A549 (cell line): ENCODE results near the gene ATP8A2. TPM values are rescaled to one million over a fixed set of nuclear protein-coding genes. Genes with fewer than 3 reads are reported as not detected.

Source experiments
- ATAC-seq, 2 experiments: fragments of 200-7000 bp in 1 of 2; fragments of >200 bp in 1 of 2; cut with Nextera tagmentation in 1 of 2; cut with Tn5 transposase in 1 of 2; 3 replicates each; pipeline versions ENCODE4 v1.8.0 to v1.9.1; 2018 to 2020; ENCODE audit warnings: mild to moderate bottlenecking in 1 of 2, moderate library complexity in 1 of 2
- CTCF ChIA-PET: fragments of 300-600 bp; sonication (Branson Sonifier 250); formaldehyde crosslinking; extraction: SDS; loops from one replicate; lab custom pipeline; 2021; ENCODE audit warnings: antibody characterized with exemption, inconsistent platforms; lab: Yijun Ruan, JAX
- POLR2A ChIA-PET: fragments of 350-600 bp; formaldehyde crosslinking; extraction: SDS; loops from one replicate; lab custom pipeline; 2021; ENCODE audit warnings: antibody characterized with exemption, inconsistent platforms; lab: Yijun Ruan, JAX
- DNase-seq, 2 experiments: peaks; one replicate each; pipeline versions ENCODE4 v3.0.0 to v3.0.0-alpha.2; 2011 to 2016; ENCODE audit warnings: low read depth in 1 of 2, low spot score in 1 of 2
- FAIRE-seq: peaks from 2 replicates; lab custom pipeline; 2011; peaks lifted over from hg19 to GRCh38; lab: Jason Lieb, UNC
- H3K27ac ChIP-seq, 2 experiments: fragments of >200 bp; sonication (Bioruptor Twin); formaldehyde crosslinking; 3 replicates each; pipeline ENCODE4 v1.5.1; 2016 to 2017
- H3K4me1 ChIP-seq: fragments of >200 bp; sonication (Bioruptor Twin); formaldehyde crosslinking; 3 replicates; pipeline ENCODE4 v1.6.1; 2016
- H3K4me2 ChIP-seq: fragments of >200 bp; sonication (Bioruptor Twin); formaldehyde crosslinking; 3 replicates; pipeline ENCODE4 v1.6.1; 2016
- H3K4me3 ChIP-seq: fragments of >200 bp; sonication (Bioruptor Twin); formaldehyde crosslinking; 3 replicates; pipeline ENCODE4 v1.5.1; 2016
- H3K9me3 ChIP-seq: fragments of >200 bp; sonication (Bioruptor Twin); formaldehyde crosslinking; 3 replicates; pipeline ENCODE4 v1.6.1; 2016
- ATOH8 ChIP-seq: fragments of 250-450 bp; sonication (Bioruptor Pico); IDR thresholded peaks from 2 replicates; pipeline ENCODE4 v1.5.0; 2020; ENCODE audit warnings: low read depth, mild to moderate bottlenecking, moderate library complexity
- BHLHE40 ChIP-seq: IDR thresholded peaks from 2 replicates; pipeline ENCODE4 v1.6.1; 2012; ENCODE audit warnings: low read depth, low read length, inconsistent platforms
- EP300 ChIP-seq, 2 experiments: fragments of >200 bp; sonication (Bioruptor Twin); formaldehyde crosslinking; IDR thresholded peaks; 2 replicates in 1 of 2; 3 replicates in 1 of 2; pipeline ENCODE4 v1.6.1; 2016 to 2017
- HDAC2 ChIP-seq: fragments of 200-600 bp; sonication (generic); IDR thresholded peaks from 2 replicates; pipeline ENCODE4 v1.6.1; 2016
- HOXB13 ChIP-seq: fragments of 250-450 bp; sonication (Bioruptor Pico); IDR thresholded peaks from 2 replicates; pipeline ENCODE4 v1.5.0; 2020; ENCODE audit warnings: low read depth, mild to moderate bottlenecking, moderate library complexity
- JUN ChIP-seq, 2 experiments: fragments of >200 bp; sonication (Bioruptor Twin); formaldehyde crosslinking; IDR thresholded peaks; 2 replicates in 1 of 2; 3 replicates in 1 of 2; pipeline ENCODE4 v1.6.1; 2016 to 2017
- JUNB ChIP-seq: fragments of >200 bp; sonication (Bioruptor Twin); formaldehyde crosslinking; IDR thresholded peaks from 2 replicates; pipeline ENCODE4 v1.6.1; 2016
- KDM1A ChIP-seq: fragments of 200-600 bp; sonication (generic); IDR thresholded peaks from 2 replicates; pipeline ENCODE4 v1.6.1; 2016; ENCODE audit warnings: low read depth, mild to moderate bottlenecking
- KDM5A ChIP-seq: fragments of 200-600 bp; sonication (generic); IDR thresholded peaks from 2 replicates; pipeline ENCODE4 v1.6.1; 2016; ENCODE audit warnings: antibody characterized with exemption, mild to moderate bottlenecking
- MYC ChIP-seq: IDR thresholded peaks from 2 replicates; pipeline ENCODE4 v1.6.1; 2012; ENCODE audit warnings: mild to moderate bottlenecking, inconsistent platforms, low read length, improper control_type of control experiment, borderline replicate concordance
- NR3C1 ChIP-seq: fragments of >200 bp; sonication (Bioruptor Twin); formaldehyde crosslinking; IDR thresholded peaks from 3 replicates; pipeline ENCODE4 v1.6.1; 2017
- RNF2 ChIP-seq: fragments of 200-600 bp; sonication (generic); IDR thresholded peaks from 2 replicates; pipeline ENCODE4 v1.6.1; 2016; ENCODE audit warnings: low read depth, mild to moderate bottlenecking, antibody characterized with exemption, moderate library complexity, borderline replicate concordance
- TFCP2L1 ChIP-seq: fragments of 250-450 bp; sonication (Bioruptor Pico); IDR thresholded peaks from 2 replicates; pipeline ENCODE4 v1.5.0; 2021; ENCODE audit warnings: mild to moderate bottlenecking
- WGBS: methylation state at CpG from one replicate; pipeline ENCODE4 v1.1.6; 2017; ENCODE audit errors: missing lambda C conversion rate; 5-methylcytosine and 5-hydroxymethylcytosine counted together
- polyA plus RNA-seq, 4 experiments: library from polyadenylated mRNA; depleted of rRNA in 3 of 4; stranded (reverse); fragments of >200 nt; fragmentation: RNase III in 1 of 4; extraction: RNeasy Plus Mini Kit Qiagen cat#74134 plus additional on column Dnase treatment in 1 of 4; gene quantifications; 2 replicates in 3 of 4; 3 replicates in 1 of 4; pipeline ENCODE4 v1.2.3, GENCODE V29; 2011 to 2017
- TF ChIP-seq, protein P1 (sequence below): IDR thresholded peaks from 2 replicates; pipeline ENCODE4 v1.6.1; 2012
- TF ChIP-seq, protein P2 (sequence below): fragments of 250-450 bp; sonication (Bioruptor Pico); IDR thresholded peaks from 2 replicates; pipeline ENCODE4 v1.5.0; 2021; ENCODE audit warnings: mild to moderate bottlenecking, moderate library complexity, borderline replicate concordance
- TF ChIP-seq, protein P3 (sequence below): IDR thresholded peaks from 2 replicates; pipeline ENCODE4 v1.6.1; 2012; ENCODE audit warnings: low read depth, borderline replicate concordance

Gene ATP8A2
- polyA plus RNA-seq, 2 of the 4 experiments (the other 2 are of a cell fraction) = 0.03 TPM; not detected in 1

DNA sequence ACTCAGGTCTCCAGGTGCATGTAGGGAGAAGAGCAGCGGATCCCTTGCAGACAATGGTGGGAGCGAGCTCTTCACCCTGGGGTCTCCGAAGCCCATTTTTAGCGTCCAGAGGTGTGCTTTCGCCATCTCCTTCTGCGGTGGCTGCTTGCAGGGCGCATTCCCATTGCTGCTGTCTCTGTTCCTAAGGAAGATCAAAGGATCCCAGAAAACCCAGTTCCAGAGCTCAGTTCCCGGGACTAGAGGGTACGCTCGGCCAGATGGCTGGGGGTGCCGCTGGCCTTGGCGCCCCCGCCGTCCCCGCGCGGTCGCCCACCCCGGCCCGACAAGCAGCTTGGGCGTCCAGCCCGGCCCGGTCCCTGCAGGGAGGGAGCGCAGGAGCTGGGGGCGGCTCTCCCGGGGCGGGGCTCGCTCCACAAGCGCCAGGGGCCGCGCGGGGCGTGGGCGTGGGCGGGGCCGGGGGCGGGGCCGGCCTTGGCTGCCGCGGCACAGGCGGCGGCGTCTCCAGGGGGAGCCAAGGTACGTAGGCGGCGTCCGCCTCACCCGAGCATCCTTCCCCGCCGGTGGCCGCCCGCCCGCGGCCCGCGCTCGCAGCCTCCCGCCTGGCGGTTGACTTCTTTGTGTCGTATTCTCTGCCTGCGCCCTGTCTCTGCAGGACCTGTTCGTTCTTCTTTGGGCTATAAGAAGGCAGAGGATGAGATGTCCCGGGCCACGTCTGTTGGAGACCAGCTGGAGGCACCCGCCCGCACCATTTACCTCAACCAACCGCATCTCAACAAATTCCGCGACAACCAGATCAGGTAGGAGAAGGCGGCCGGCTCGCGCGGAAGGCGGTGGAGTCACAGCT, 96.8 kb downstream of the ATP8A2 start:
- ATAC-seq = peak; percentile 54 to 81; a peak in 3 of 6 replicates

GRCh38 chr13:25469169-25469525, 97.4 kb downstream of the ATP8A2 start:
- FAIRE-seq (no peak), ATAC-seq (no peak), DNase-seq (no peak)
- no peaks in the 10 kb centered on the region for H3K9me3 ChIP-seq
- 45% methylated on average over 16 of the region's 20 CpGs for WGBS
- ChIA-PET POLR2A (no interaction called here), CTCF (no interaction called here)
- H3K4me1 ChIP-seq = no peaks in the 10 kb centered on the region
- TF ChIP-seq KDM1A (no peak), JUNB (no peak), ATOH8 (no peak), MYC (no peak), RNF2 (no peak), KDM5A (no peak), HOXB13 (CRISPR knock-in tag) (no peak), EP300 (IDR thresholded peaks at IDR 0.05) (no peak), BHLHE40 (no peak), NR3C1 (no peak), TFCP2L1 (no peak)
- TF ChIP-seq, protein P1, sequence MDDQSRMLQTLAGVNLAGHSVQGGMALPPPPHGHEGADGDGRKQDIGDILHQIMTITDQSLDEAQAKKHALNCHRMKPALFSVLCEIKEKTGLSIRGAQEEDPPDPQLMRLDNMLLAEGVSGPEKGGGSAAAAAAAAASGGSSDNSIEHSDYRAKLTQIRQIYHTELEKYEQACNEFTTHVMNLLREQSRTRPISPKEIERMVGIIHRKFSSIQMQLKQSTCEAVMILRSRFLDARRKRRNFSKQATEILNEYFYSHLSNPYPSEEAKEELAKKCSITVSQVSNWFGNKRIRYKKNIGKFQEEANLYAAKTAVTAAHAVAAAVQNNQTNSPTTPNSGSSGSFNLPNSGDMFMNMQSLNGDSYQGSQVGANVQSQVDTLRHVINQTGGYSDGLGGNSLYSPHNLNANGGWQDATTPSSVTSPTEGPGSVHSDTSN = no peak
- TF ChIP-seq, protein P2, sequence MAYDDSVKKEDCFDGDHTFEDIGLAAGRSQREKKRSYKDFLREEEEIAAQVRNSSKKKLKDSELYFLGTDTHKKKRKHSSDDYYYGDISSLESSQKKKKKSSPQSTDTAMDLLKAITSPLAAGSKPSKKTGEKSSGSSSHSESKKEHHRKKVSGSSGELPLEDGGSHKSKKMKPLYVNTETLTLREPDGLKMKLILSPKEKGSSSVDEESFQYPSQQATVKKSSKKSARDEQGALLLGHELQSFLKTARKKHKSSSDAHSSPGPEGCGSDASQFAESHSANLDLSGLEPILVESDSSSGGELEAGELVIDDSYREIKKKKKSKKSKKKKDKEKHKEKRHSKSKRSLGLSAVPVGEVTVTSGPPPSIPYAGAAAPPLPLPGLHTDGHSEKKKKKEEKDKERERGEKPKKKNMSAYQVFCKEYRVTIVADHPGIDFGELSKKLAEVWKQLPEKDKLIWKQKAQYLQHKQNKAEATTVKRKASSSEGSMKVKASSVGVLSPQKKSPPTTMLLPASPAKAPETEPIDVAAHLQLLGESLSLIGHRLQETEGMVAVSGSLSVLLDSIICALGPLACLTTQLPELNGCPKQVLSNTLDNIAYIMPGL (CRISPR knock-in tag) = no peak
- TF ChIP-seq, protein P3, sequence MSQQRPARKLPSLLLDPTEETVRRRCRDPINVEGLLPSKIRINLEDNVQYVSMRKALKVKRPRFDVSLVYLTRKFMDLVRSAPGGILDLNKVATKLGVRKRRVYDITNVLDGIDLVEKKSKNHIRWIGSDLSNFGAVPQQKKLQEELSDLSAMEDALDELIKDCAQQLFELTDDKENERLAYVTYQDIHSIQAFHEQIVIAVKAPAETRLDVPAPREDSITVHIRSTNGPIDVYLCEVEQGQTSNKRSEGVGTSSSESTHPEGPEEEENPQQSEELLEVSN = no peak
- H3K4me3 ChIP-seq = peak overlapping the region; percentile 40; the same call in 1 of the 3 replicates
- peak overlapping the region; percentile 75 for H3K4me2 ChIP-seq
- no peak overlapping the region for H3K27ac ChIP-seq

More for the DNA sequence above, 96.8 kb downstream of the ATP8A2 start:
- Histone ChIP-seq H3K4me3 (peak overlapping the region; percentile 40), H3K27ac (no peak overlapping the region), H3K9me3 (no peaks in the 10 kb centered on the region), H3K4me2 (peak overlapping the region; percentile 75), H3K4me1 (no peaks in the 10 kb centered on the region)
- CTCF ChIA-PET = no interaction called here
- DNase-seq (peak in 1 of 2 experiments; percentile 15), FAIRE-seq (no peak)
- TF ChIP-seq HDAC2 (no peak), KDM1A (no peak), JUN (IDR thresholded peaks at IDR 0.05) (no peak)
- TF ChIP-seq, protein P3 = no peak
- TF ChIP-seq, protein P2 (CRISPR knock-in tag) = no peak
- WGBS = 30% methylated on average over 27 of the region's 75 CpGs
- POLR2A ChIA-PET = no interaction called here
